ENCODE measurements around the gene SOX18.

DNA sequence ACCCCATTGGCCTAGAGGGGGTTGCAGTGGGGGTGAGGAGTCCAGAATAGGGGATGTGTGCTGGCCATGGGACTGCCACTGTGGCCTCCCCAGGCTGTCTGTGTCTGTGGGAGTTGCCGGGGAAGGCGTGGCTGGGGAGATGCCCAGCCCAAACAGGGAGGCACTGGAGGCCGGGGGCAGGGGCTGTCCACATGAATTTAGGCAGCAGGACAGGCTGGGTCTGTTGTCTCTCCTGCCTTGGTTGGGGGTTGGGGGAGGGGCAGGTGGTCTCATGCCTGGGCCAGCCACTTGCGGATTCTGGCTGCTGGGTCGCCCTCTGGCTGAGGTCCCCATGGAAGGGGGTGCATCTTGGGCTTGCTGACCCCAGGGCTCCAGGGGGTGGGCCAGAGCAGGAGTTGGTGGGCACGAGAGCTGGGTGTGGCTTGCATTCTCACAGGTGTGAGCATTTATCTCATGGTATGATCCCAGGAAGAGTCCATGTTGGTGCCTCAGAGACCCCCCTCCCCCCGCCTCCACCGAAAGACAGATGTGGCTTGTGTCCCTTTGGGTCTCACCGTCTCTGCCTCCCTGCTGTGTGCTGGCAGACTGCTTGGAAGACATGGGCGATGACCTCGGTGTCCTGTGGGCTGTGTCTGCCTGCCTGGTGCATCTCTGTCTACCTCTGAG is 4.0 kb downstream of the SOX18 start:
- TF ChIP-seq, protein P1, sequence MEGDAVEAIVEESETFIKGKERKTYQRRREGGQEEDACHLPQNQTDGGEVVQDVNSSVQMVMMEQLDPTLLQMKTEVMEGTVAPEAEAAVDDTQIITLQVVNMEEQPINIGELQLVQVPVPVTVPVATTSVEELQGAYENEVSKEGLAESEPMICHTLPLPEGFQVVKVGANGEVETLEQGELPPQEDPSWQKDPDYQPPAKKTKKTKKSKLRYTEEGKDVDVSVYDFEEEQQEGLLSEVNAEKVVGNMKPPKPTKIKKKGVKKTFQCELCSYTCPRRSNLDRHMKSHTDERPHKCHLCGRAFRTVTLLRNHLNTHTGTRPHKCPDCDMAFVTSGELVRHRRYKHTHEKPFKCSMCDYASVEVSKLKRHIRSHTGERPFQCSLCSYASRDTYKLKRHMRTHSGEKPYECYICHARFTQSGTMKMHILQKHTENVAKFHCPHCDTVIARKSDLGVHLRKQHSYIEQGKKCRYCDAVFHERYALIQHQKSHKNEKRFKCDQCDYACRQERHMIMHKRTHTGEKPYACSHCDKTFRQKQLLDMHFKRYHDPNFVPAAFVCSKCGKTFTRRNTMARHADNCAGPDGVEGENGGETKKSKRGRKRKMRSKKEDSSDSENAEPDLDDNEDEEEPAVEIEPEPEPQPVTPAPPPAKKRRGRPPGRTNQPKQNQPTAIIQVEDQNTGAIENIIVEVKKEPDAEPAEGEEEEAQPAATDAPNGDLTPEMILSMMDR (IDR thresholded peaks at IDR 0.05), result no peak
- TF ChIP-seq POLR2A (IDR thresholded peaks at IDR 0.05), result peak in 1 of 4 donors; percentile 5
- no peak for TF ChIP-seq POLR2AphosphoS5 (IDR thresholded peaks at IDR 0.05)
- no peak for TF ChIP-seq EP300 (IDR thresholded peaks at IDR 0.05)

Measured in upper lobe of left lung (tissue), 4 donors.